GDM1 (cell line): ENCODE results near the gene WDR33.

ENCODE experiments used
- DNase-seq: peaks from one replicate; lab custom pipeline; 2025; lab: John Stamatoyannopoulos, UW

Gene WDR33

GRCh38 chr2:127655209-127656073, 155.5 kb downstream of the WDR33 start:
- no peak for DNase-seq

- DNase-seq, result no peak
Observed at GRCh38 chr2:127654838-127655175, 156.2 kb downstream of the WDR33 start.

- no peak for DNase-seq
Observed at GRCh38 chr2:127654084-127654837, 156.7 kb downstream of the WDR33 start.

- no peak for DNase-seq
Observed at GRCh38 chr2:127653421-127654083, 157.4 kb downstream of the WDR33 start.

- no peak for DNase-seq
Observed at GRCh38 chr2:127652786-127653357, 158.1 kb downstream of the WDR33 start.

GRCh38 chr2:127651971-127652550, 158.9 kb downstream of the WDR33 start:
- DNase-seq, result no peak

GRCh38 chr2:127651381-127651809, 159.6 kb downstream of the WDR33 start:
- no peak for DNase-seq
